Measurements from ENCODE around the gene KCTD1.

Gene KCTD1

GRCh38 chr18:26454192-26454591 lies 94.2 kb downstream of the KCTD1 start:
- TF ChIP-seq CTCF (conservative IDR thresholded peaks at IDR 0.05; ENCODE audit: low read length) (no peak), EZH2phosphoT487 (IDR thresholded peaks at IDR 0.05; ENCODE audit: borderline replicate concordance) (no peak)
- Histone ChIP-seq H3F3A (ENCODE audit: low read depth) (no peaks in the 10 kb centered on the region), H3K9me2 (replicated peaks; ENCODE audit: low read depth, low read length) (no peaks in the 10 kb centered on the region), H3K9me3 (ENCODE audit: insufficient read depth, low read depth, low read length) (no peaks in the 10 kb centered on the region), H3K79me2 (ENCODE audit: insufficient read depth, low read length) (no peaks in the 10 kb centered on the region), H3K36me3 (ENCODE audit: insufficient read depth, low read length) (no peaks in the 10 kb centered on the region; the same call in 1 of the 2 replicates), H3K9ac (ENCODE audit: low read depth, low read length, poor library complexity, severe bottlenecking) (no peak overlapping the region), H2AFZ (ENCODE audit: low read length) (no peak overlapping the region), H4K20me1 (ENCODE audit: insufficient read depth, low read length, poor library complexity, severe bottlenecking) (no peaks in the 10 kb centered on the region), H3K4me1 (ENCODE audit: insufficient read depth, low read length, poor library complexity, severe bottlenecking) (peaks cover 15% of the 10 kb centered on the region), H3K4me3 (ENCODE audit: low read length, poor library complexity, severe bottlenecking) (no peak overlapping the region), H3K27me3 (ENCODE audit: insufficient read depth, low read length, poor library complexity, severe bottlenecking) (no peaks in the 10 kb centered on the region), H3K4me2 (ENCODE audit: low read depth, low read length, poor library complexity, severe bottlenecking) (no peak overlapping the region)

- Histone ChIP-seq H3K27me3 (ENCODE audit: insufficient read depth, low read length, poor library complexity, severe bottlenecking) (no peaks in the 10 kb centered on the region), H2AFZ (ENCODE audit: low read length) (no peak overlapping the region), H3K4me3 (ENCODE audit: low read length, poor library complexity, severe bottlenecking) (no peak overlapping the region), H3K4me1 (ENCODE audit: insufficient read depth, low read length, poor library complexity, severe bottlenecking) (peaks cover 8% of the 10 kb centered on the region), H3K36me3 (ENCODE audit: insufficient read depth, low read length) (no peaks in the 10 kb centered on the region), H3K9me2 (replicated peaks; ENCODE audit: low read depth, low read length) (no peaks in the 10 kb centered on the region), H3K9ac (ENCODE audit: low read depth, low read length, poor library complexity, severe bottlenecking) (no peak overlapping the region), H3K9me3 (ENCODE audit: insufficient read depth, low read depth, low read length) (no peaks in the 10 kb centered on the region), H3K4me2 (ENCODE audit: low read depth, low read length, poor library complexity, severe bottlenecking) (no peak overlapping the region), H3F3A (ENCODE audit: low read depth) (no peaks in the 10 kb centered on the region), H4K20me1 (ENCODE audit: insufficient read depth, low read length, poor library complexity, severe bottlenecking) (no peaks in the 10 kb centered on the region), H3K79me2 (ENCODE audit: insufficient read depth, low read length) (no peaks in the 10 kb centered on the region)
- TF ChIP-seq EZH2phosphoT487 (IDR thresholded peaks at IDR 0.05; ENCODE audit: borderline replicate concordance), result no peak
- no peak for TF ChIP-seq CTCF (conservative IDR thresholded peaks at IDR 0.05; ENCODE audit: low read length)
Measured at GRCh38 chr18:26453386-26453901, 94.9 kb downstream of the KCTD1 start.

- no peaks in the 10 kb centered on the region for H3K36me3 ChIP-seq (ENCODE audit: insufficient read depth, low read length)
- H3K9me2 ChIP-seq (replicated peaks; ENCODE audit: low read depth, low read length), result no peaks in the 10 kb centered on the region
- TF ChIP-seq CTCF (conservative IDR thresholded peaks at IDR 0.05; ENCODE audit: low read length) (no peak), EZH2phosphoT487 (IDR thresholded peaks at IDR 0.05; ENCODE audit: borderline replicate concordance) (no peak)
- H3K79me2 ChIP-seq (ENCODE audit: insufficient read depth, low read length), result no peaks in the 10 kb centered on the region
- no peaks in the 10 kb centered on the region for H3K9me3 ChIP-seq (ENCODE audit: insufficient read depth, low read depth, low read length)
- no peaks in the 10 kb centered on the region for H4K20me1 ChIP-seq (ENCODE audit: insufficient read depth, low read length, poor library complexity, severe bottlenecking)
- H3K9ac ChIP-seq (ENCODE audit: low read depth, low read length, poor library complexity, severe bottlenecking), result no peak overlapping the region
- H3K4me1 ChIP-seq (ENCODE audit: insufficient read depth, low read length, poor library complexity, severe bottlenecking), result no peaks in the 10 kb centered on the region
- H3K4me3 ChIP-seq (ENCODE audit: low read length, poor library complexity, severe bottlenecking), result no peak overlapping the region
- H3F3A ChIP-seq (ENCODE audit: low read depth), result no peaks in the 10 kb centered on the region
- no peak overlapping the region for H2AFZ ChIP-seq (ENCODE audit: low read length)
- H3K4me2 ChIP-seq (ENCODE audit: low read depth, low read length, poor library complexity, severe bottlenecking), result no peak overlapping the region
- H3K27me3 ChIP-seq (ENCODE audit: insufficient read depth, low read length, poor library complexity, severe bottlenecking), result no peaks in the 10 kb centered on the region
Measured at GRCh38 chr18:26450989-26451682, 97.2 kb downstream of the KCTD1 start.
